Hematopoietic multipotent progenitor cell treated with erythropoietin and hydrocortisone succinate and interleukin-3 and kit ligand, for 8 days (in vitro differentiated cells): ENCODE results near the gene BCO1.
A peak's percentile ranks its signal among the peaks of the same experiment; 100 is the strongest.
"Not testable (repeated sequence)": the region's sequence is repeated elsewhere in the genome, so short reads cannot be mapped to it uniquely, and the experiment has no call there.

Experiments
- DNase-seq: peaks from one replicate; pipeline ENCODE4 v3.0.0-alpha.2; 2015

The BCO1 gene, protein sequence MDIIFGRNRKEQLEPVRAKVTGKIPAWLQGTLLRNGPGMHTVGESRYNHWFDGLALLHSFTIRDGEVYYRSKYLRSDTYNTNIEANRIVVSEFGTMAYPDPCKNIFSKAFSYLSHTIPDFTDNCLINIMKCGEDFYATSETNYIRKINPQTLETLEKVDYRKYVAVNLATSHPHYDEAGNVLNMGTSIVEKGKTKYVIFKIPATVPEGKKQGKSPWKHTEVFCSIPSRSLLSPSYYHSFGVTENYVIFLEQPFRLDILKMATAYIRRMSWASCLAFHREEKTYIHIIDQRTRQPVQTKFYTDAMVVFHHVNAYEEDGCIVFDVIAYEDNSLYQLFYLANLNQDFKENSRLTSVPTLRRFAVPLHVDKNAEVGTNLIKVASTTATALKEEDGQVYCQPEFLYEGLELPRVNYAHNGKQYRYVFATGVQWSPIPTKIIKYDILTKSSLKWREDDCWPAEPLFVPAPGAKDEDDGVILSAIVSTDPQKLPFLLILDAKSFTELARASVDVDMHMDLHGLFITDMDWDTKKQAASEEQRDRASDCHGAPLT

DNA sequence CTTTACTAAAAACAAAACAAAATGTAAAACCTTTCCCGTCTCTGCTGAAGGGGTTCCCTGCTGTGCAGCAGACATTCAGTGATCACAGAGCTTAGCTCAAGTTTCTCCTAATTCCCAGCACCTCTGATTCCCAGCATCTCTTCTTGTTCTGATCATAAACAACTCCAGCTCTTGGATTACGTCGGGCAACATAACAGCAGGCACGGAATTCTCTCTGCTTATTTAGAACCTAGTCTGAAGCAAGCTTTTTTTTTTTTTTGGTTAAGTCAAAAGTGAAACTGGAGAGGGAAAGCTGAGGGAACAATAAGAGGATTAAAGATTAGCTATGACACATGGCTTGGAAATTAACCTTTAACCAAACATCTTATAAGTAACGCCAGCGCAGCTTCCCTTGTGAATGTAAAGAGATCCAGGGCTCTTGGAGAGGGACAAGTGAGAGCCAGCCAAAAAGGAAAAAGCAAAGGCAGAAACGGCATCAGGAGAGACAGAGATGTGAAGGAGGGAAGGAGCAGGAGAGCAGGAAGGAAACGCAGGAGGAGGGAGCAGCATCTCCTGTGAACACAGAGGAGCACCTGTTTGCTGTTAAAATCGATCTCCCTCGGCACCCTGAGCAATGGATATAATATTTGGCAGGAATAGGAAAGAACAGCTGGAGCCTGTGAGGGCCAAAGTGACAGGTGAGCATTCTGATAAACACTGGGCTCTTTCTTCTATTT lies at the start of gene BCO1:
BCO1 (plus strand) TSS at position 394 of the 716 bp plus-strand sequence; CDS start at position 614, 220 bp downstream.
- no peak for DNase-seq

DNA sequence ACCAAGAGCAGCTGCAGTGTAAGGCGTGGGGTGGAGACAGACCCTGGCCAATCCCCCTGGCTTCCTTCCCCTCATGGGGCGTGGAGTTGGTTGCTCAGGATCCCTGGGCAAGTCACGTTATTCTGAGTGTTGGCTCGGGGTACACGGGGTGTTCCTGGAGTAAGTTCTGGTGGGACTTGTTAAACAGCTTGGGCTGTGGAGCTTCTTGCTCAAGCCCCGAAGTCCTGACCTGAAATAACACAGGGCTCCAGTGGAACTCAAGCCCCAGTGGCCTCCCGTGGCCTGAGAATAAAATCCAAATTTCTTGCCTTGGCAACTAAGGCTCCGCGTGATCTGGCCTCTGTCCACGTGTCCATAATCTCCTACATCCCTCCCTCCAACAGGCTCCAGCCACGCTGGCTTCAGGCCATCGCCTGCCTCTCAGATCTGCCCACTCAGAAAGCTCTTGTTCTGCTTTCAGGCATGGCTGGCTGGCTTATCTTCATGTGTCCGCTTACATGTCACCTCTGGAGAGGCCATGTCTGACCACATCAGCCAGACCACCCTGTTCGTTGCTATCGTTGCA lies 49.3 kb upstream of the BCO1 start:
- DNase-seq = no peak

DNA sequence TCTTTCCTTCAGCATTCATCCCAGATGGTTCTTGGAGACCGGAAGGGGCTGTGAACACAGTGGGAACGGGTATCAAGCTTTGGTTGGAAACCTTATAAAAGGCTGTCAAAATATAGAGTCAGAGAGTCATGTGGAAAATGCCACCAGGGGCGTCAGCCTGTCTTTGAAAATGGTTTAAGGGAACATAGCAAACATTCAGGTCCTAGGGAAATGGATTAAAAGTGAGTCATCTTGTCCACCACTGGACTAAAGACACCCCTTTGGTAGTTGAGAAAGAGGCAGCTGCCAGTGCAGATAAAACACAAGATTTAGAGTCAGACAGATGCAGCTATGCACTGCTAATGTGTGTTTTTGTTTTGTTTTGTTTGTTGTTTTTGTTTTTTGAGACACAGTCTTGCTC lies 47.8 kb upstream of the BCO1 start:
- DNase-seq = no peak

DNA sequence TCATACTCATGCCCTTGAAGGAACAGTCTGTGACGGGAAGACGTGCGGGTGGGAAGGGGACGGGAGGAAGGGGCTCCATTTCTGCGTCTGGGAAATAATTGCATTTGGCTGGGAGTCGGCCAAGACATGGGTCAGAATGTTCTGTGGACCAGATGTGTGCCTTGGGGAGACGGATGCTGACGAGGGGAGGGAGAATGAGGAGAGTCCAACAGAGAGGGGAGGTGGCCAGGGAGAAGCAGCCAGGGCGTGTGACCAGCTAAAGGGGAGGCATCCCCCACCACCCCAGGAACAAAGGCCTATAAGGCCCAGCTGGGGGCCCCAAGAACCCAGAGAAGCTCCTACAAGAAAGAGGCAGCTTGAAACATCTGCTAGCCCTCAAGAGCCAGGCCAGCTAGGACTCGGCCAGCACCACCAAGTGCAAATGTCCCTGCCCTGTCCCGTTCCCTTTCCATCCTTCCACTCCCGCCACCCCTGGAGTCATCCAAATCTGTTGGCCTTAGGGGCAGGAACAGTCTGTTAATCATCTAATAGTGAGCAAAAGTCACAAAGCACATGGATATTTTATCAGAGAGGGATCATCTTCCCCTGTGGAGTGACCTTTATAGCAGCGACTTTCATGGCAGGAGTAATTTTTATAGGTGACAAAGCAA lies 42.5 kb upstream of the BCO1 start:
- no peak for DNase-seq

DNA sequence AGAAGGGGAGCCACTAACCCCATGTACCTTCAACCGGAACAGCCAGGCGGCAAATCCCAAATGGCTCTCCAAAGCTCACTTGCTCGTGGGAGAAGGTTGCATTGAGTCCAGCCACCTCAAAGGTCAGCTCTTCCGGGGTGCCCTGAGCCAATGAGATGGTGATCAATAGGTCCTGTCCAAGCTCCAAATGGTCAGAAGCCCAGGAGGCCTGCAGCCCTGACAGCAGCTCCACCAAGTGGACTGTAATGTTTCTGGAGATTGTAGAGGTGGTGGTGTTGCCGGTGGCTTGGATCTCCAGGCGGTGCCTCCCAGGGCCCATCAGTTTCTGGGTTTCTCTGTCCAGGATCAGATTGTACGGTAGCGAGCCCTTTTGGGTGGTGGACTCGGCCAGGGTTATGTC lies 39.9 kb upstream of the BCO1 start:
- DNase-seq = no peak

DNA sequence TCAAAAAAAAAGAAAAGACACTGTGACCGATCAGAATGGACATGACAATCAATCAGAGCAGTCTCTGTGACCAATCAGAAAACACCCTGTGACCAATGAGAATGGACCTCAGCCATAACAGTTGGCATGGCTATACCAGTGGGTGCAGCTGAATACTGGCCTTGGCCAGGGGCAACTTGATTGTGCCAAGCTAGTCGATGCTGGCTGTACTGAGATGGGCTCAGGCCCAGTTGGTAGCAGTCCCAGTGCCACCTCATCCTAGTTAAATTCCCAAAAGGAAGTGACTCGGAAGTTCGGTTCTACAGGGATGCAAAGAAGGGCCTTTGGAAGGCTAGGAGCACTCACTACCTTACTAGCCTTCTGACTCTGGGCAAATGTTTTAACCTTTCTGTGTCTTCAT lies 37.2 kb upstream of the BCO1 start:
- no peak for DNase-seq

DNA sequence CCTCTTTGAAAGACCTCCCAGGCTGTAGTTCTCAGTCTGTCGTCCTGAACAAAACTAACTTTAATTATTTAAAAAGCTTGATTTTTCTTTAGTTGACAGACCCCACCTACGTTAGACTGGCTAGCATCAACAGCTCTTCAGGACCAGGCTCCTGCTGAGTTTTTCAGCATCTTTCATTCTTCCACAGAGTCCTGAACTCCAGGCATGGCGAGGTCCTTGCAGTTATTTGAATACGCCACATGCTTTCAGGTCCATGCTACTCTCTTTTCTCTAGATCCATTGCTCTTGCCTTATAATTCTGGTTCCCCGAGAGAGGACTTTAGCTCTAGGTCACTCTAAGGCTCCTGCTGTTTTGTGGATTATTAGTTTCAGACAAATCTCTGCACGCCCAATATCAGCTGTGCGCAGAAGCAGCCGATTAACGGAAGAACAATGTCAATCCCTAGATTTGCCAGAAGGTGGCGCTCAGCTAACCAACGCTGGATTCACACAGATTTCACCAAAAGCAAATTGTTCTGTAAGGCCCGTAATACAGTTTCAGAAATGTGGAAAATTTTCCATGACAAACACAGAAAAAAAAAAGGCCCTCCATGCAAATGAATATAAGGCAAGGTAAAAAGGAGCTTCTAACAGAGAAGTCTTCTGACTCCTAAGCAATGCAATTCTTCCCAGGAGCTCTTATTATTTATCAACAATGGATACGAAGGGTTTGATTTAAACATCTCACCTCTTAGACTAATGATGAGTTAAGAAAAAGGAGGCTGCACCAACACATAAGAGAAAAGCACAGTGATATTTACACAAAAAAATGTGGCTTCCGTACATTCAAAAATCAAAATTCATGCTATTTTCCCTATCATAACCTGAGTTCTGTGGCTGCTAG lies 33.5 kb upstream of the BCO1 start:
- peak; percentile 47 for DNase-seq

DNA sequence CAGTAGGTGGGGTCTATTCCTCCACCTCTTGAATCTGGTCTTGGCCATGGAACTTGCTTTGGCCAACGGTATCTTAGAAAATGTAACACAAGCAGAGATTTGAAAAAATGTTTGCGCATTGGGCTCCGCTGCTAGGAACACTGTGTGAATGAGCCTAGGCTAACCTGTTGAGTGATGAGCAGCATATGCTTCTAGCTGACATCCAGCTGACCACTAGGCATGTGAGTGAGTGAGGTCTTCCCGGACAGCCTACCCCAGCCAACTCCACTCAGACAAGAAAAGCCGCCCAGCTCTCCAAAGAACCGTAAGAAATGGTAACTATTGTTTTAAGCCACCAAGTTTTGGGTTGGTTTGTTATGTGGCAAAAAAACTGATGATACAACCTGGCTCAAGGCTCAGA lies 31.4 kb upstream of the BCO1 start:
- no peak for DNase-seq

DNA sequence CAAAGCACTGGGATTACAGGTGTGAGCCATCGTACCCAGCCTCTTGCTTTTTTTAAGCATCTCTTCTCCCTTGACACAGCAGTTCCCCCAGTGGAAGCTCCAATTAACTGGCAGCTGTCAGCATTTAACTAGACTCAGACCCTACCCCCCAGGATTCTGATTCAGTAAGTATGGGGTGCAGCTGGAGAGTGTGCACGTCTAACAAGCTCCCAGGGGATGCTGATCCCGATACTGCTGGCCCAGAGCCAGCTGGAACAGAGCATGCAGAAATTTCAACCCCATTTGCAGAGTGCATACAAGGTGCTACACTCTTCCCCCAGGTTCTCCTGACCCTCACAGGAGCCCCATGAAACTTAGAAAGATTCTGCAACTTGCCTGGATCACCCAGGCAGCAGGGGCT lies 27.7 kb upstream of the BCO1 start:
- no peak for DNase-seq

DNA sequence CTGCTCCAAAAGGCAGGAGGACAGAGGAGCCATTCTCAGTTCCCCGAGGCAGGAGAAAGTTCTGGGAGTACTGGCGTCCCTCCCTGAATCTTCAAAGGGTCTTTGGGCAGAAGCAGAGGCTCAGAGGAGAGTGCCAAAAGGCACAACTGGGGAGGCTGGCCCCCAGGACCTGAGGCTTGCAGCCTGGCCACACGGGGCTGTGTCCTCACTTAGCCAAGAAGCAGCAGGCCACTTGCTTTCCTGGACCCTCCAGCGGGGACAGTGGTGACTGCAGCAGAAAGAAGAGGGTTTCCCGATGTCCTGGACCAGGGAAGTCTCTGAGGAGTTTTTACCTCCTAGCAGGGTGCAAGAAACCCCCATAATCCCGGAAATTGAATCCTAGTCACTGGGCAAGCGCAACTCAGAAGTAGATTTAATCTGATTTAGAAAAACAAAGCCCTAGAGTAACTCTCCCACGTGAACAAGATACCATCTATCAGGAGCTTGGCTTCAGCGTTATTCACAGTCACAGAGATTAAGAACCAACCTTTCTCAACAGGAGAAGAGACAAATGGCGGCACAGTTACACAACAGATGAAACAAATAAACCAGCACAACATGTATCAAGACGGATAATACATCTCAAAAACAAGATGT lies 25.5 kb upstream of the BCO1 start:
- DNase-seq = no peak

DNA sequence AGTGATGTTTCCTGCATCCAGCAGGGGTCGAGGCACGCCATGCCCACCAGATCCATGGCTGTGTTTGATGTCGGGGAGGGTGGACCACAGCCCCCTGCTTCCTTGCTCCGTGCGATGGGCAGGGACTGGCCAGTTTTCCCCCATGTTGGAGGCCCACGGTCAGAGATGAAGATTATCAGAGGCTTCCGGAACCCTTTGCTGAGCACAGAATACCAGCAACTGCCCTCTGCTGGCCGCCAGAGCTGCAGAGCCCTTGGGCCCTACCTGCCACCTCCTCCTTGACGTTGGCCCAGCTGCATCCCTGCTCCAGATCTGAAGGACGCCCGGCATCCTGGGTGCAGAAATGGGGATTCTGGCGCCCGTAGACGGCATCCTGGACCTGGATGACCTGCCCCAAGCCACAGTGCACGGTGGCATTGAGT lies 23.7 kb upstream of the BCO1 start:
- peak; percentile 6 for DNase-seq

DNA sequence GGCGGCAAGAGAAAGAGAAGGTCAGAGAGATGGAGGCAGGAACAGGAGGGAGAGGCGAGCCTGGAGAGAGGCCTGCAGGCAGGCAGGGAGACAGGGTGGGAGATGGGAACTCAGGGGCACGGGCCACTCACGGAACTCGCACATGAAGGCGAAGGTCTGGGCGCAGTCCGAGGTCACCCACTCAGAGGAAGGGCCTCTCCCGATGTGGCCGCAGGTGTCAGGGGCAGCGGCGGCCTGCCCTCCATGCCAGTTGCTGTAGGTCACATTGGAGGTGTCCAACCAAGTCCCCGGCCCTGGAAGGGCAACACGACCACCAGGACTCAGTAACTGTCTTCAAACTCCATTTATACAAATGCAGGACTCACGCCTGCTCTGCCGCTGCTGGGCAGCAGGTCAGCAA lies 22.4 kb upstream of the BCO1 start:
- no peak for DNase-seq

DNA sequence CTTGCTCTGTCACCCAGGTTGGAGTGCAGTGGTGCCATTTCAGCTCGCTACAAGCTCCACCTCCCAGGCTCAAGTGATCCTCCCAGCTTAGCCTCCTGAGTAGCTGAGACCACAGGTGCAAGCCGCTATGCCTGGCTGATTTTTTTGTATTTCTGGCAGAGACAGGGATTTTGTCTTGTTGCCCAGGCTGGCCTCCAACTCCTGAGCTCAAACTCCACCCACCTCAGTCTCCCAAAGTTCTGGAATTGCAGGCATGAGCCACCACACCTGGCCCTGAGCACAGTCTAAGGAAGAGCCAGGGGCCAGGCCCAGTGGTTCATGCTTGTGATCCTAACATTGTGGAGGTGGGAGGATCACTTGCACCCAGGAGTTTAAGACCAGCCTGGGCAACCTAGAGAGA lies 21.8 kb upstream of the BCO1 start:
- DNase-seq = no peak

DNA sequence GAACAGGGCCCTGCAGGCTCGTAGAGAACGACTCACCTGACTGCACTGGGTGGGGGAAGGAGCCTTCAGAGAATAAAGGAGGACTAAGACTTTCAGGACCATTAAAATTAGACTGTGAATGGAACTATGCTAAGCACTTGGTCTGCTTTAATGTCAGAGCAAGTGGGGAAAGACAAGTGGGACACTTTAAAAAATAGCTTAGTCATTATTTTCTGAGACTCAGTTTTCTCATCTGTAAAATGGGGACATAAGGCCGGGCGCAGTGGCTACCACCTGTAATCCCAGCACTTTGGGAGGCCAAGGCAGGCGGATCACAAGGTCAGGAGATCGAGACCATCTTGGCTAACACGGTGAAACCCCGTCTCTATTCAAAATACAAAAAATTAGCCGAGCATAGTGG lies 19.3 kb upstream of the BCO1 start:
- no peak for DNase-seq

DNA sequence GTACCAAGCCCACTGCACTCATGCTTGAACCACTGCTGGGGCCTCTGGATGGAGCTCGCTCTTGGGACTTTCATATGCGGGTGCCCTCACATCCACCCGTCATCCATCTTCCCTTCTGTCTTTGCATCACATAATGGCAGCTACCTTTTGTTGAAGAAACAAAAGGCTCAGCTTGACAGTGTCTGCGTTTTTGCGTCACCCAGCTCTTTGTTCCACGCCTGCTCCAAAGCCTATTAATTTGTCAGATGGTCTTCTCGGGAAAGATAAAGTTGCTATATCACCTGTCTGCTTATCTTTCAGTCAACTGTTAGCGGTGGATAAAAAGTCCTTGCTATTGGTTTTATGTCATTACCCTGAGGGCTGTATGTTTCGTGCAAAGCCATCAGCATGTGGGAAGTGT lies 18.1 kb upstream of the BCO1 start:
- DNase-seq = peak; percentile 19

DNA sequence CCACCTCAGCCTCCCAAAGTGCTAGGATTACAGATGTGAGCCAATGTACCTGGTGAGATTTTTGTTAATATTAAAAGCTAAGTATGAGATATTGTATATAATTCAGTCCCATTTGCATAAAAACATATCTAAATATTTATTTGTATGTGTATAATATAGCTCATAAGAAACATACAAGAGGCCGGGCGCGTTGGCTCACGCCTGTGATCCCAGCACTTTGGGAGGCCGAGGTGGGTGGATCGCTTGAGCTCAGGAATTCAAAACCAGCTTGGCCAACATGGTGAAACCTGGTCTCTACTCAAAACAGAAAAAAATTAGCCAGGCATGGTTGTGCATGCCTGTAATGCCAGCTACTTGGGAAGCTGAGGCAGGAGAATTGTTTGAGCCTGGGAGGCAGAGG lies 16.8 kb upstream of the BCO1 start:
- no peak for DNase-seq

DNA sequence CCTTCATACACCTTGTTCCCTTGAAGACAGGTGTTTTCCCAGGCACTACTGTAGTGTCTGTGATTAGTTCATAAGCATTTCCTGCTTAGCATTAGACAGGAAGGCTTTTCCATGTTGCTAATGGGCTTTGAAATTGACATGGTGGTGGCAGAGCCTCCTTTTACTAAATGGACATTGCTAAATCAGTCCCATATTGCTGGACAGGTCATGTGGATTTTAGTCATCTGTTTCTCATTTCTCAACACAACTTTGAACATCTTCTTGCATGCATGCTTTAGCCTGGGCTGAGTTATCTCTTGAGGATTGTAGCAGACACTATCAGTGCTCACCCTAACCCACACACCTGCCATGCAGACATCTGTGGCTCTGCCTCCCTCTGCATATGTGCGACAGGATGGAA lies 13.7 kb upstream of the BCO1 start:
- no peak for DNase-seq

DNA sequence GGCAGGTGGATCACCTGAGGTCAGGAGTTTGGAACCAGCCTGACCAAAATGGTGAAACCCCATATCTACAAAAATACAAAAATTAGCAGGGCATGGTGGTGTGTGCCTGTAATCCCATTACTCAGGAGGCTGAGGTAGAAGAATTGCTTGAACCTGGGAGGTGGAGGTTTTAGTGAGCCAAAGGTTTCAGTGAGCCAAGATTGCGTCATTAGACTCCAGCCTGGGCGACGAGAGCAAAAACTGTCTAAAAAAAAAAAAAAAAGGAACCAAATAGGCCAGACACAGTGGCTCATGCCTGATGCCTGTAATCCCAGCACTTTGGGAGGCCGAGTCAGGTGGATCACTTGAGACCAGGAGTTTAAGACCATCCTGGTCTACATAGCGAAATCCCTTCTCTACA lies 12.8 kb upstream of the BCO1 start:
- not testable (repeated sequence) for DNase-seq

DNA sequence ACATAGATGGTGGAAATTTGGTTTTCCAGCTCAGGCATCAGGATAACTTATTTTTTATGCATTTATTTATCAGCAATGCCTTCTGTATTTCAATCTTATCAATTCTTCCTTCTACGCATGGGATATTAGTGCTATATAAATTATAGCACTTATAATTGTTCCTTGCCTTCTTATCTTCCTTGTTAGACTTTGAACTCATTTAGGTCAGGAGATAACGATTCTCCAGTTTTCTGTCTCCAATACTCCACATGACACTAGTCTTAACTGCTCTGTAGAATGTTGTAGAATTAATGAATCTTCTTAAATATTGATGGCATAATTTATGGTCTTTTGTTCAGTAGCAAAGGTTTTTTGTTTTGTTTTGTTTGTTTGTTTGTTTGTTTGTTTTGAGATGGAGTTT lies 10.7 kb upstream of the BCO1 start:
- DNase-seq = no peak

DNA sequence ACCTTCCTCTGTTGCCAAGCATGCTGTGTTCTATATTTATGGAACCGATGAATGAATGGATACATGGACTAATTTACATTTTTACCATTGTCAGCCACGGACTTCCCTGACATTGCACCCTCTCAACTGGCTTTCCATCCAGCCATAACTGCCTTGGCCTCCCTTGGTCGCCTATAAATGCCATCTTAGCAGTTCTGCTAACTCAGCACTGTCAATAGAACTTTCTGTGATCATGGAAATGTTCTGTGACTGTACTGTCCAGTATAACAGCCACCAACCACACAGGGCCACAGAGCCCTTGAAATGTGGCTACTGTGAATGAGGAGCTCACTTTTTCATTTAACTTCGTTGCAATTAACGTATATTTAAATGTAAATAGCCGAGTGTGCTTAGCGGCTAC lies 8.7 kb upstream of the BCO1 start:
- no peak for DNase-seq

DNA sequence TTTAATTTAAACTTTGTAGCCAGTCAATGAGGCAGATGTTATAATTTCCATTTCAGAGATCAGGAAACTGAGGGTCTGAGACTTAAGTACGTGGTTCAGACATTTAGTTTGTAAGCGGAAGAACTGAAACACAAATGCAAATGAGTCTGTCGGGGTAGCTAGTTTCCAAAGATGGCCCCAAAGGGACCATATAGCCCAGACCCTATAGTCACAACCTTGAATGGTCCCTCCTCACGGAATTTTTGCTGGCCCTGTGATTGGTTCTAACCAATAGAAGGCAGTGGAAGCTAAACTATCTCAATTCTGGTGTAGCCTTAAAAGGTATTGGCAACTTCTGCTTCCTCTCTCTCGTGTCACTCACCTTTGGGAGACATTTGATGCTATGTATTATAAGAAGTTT lies 7.5 kb upstream of the BCO1 start:
- DNase-seq = no peak
